Liver (tissue), 2 donors: ENCODE measurements around the gene TTC7B.

Experiments
- TF ChIP-seq, protein P1 (sequence below): fragments of 150-350 bp; IDR thresholded peaks from 2 replicates; pipeline ENCODE4 v1.5.1; 2017; ENCODE audit warnings: improper control_type of control experiment, low read depth, low read length; ENCODE audit not compliant: missing input control
- TF ChIP-seq, protein P2 (sequence below): IDR thresholded peaks from 2 replicates; pipeline ENCODE4 v1.6.1; 2016; ENCODE audit warnings: antibody characterized with exemption
- donor health status: healthy.

DNA sequence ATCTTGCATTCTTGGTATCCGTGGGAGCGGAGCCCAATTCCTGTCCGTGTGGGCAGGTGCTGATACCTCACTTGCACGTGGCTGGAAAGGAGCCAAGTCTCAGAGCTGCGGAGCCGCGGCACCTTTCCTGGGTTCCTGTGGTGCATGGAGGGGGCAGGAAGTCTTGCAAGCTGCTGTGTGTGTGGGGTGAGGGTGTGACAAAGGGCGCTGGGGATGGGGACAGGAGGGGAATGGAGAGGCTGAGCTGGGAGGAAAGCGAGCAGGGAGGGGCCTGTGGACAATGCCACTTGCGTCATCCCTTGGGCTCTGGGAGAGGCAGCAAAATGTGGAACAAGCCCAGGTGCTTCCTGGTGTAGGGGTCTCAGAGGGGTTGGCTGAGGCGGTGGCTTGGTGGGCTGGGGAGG lies 332.7 kb downstream of the TTC7B start:
- TF ChIP-seq, protein P1, sequence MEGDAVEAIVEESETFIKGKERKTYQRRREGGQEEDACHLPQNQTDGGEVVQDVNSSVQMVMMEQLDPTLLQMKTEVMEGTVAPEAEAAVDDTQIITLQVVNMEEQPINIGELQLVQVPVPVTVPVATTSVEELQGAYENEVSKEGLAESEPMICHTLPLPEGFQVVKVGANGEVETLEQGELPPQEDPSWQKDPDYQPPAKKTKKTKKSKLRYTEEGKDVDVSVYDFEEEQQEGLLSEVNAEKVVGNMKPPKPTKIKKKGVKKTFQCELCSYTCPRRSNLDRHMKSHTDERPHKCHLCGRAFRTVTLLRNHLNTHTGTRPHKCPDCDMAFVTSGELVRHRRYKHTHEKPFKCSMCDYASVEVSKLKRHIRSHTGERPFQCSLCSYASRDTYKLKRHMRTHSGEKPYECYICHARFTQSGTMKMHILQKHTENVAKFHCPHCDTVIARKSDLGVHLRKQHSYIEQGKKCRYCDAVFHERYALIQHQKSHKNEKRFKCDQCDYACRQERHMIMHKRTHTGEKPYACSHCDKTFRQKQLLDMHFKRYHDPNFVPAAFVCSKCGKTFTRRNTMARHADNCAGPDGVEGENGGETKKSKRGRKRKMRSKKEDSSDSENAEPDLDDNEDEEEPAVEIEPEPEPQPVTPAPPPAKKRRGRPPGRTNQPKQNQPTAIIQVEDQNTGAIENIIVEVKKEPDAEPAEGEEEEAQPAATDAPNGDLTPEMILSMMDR = no peak
- TF ChIP-seq, protein P2, sequence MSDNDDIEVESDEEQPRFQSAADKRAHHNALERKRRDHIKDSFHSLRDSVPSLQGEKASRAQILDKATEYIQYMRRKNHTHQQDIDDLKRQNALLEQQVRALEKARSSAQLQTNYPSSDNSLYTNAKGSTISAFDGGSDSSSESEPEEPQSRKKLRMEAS = no peak
